Tracheal epithelial cell (primary cell): ENCODE data around the gene CYSTM1. TPM values are rescaled to one million over a fixed set of nuclear protein-coding genes. Genes with fewer than 3 reads are reported as not detected.

ENCODE experiments used
- total RNA-seq: library from RNA; depleted of rRNA; stranded (reverse); fragments of >200 nt; gene quantifications from 2 replicates; pipeline ENCODE4 v1.2.1, GENCODE V29; 2014

Gene CYSTM1
- total RNA-seq: 19.3 and 52.4 TPM in 2 replicates

GRCh38 chr5:140174465-140175366, at the start of gene CYSTM1:
TSS of gene CYSTM1 (plus strand) at chr5:140175188. CDS start at chr5:140194466, 19,278 bp downstream.

GRCh38 chr5:140125637-140126036, 49.4 kb upstream of the CYSTM1 start, which contains the start of gene IGIP:
TSS of gene IGIP (plus strand) at chr5:140125937. CDS start at chr5:140128477, 2,540 bp downstream.

Other genes with a start within 250 kb of the CYSTM1 start
- gene NRG2, start 131.9 kb upstream of the CYSTM1 start, total RNA-seq: 0.24 and 0.64 TPM in 2 replicates
- gene PURA, start 61.1 kb upstream of the CYSTM1 start, total RNA-seq: 5.5 and 8.1 TPM in 2 replicates
- 2.9 and 5.1 TPM in 2 replicates for gene IGIP, start 49.3 kb upstream of the CYSTM1 start, total RNA-seq
- gene PFDN1, start 127.9 kb downstream of the CYSTM1 start, total RNA-seq: 46.5 and 63.9 TPM in 2 replicates
- 26.9 and 66.3 TPM in 2 replicates for gene HBEGF, start 171.4 kb downstream of the CYSTM1 start, total RNA-seq
- gene SLC4A9, start 185.0 kb downstream of the CYSTM1 start, total RNA-seq: 0.21 TPM in 1 of 2 replicates, not detected in the other
- gene ANKHD1, start 226.6 kb downstream of the CYSTM1 start, total RNA-seq: 47.5 and 52.4 TPM in 2 replicates